SJCRH30 (cell line): ENCODE measurements around the gene TBC1D22A. TPM values are rescaled to one million over a fixed set of nuclear protein-coding genes. Genes with fewer than 3 reads are reported as not detected.

Source experiments
- DNase-seq, 2 experiments: peaks; one replicate each; pipeline ENCODE4 v3.0.0-alpha.2; 2015 to 2020
- H3K27ac ChIP-seq: fragments of 250-450 bp; sonication (Bioruptor Pico); 2 replicates; pipeline ENCODE4 v1.5.1; 2020; ENCODE audit warnings: mild to moderate bottlenecking, moderate library complexity
- H3K27me3 ChIP-seq: fragments of 250-450 bp; sonication (Bioruptor Pico); 2 replicates; pipeline ENCODE4 v1.5.1; 2020; ENCODE audit warnings: mild to moderate bottlenecking, moderate library complexity
- H3K36me3 ChIP-seq: fragments of 250-450 bp; sonication (Bioruptor Pico); 2 replicates; pipeline ENCODE4 v1.5.1; 2020; ENCODE audit warnings: mild to moderate bottlenecking, moderate library complexity
- H3K4me1 ChIP-seq: fragments of 250-450 bp; sonication (Bioruptor Pico); 2 replicates; pipeline ENCODE4 v1.5.1; 2020; ENCODE audit warnings: mild to moderate bottlenecking, moderate library complexity
- H3K4me3 ChIP-seq: fragments of 250-450 bp; sonication (Bioruptor Pico); 2 replicates; pipeline ENCODE4 v1.5.1; 2020; ENCODE audit warnings: mild to moderate bottlenecking, moderate library complexity
- H3K9me3 ChIP-seq: fragments of 250-450 bp; sonication (Bioruptor Pico); replicated peaks from 2 replicates; pipeline ENCODE4 v1.5.1; 2020; ENCODE audit warnings: mild to moderate bottlenecking, moderate library complexity
- total RNA-seq: library from RNA; depleted of rRNA; stranded (reverse); fragments of >200 nt; shearing (Covaris generic); gene quantifications from 2 replicates; pipeline ENCODE4 v1.2.3, GENCODE V29; 2014

TBC1D22A gene
- total RNA-seq, 1 experiment from 2014 or later, result 8.9 TPM

DNA sequence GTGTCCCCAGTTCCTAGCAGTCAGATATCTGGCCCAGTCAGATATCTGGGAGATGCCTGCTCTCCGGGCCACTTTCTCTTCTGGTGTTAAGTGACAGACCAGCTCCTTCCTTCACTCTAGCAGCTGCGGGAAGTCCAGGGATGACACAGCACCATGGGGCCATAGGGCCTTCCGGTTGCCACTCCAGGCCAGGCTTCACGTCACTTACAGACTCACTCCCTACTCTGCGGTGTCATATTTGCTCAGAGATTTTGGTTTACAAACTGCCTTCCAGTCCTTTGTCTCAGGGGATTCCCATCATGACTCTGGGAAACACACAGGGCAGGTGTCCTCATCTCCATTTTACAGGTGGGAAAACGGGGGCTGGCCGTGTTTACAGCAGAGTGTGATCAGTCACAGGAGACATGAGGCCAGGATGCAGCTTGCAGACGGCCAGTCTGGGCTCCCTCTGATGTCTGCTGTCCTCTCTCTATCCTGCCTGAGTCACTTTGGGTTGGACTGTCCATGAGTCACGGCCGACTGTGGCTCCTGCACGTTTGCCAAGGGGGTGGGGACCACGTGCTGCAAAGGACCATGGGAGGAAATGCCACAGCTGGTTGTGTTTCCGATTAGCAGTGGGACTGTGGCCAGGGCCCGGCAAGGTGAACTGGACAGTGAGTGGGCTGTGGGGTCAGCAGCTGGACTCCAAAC, 8.2 kb upstream of the TBC1D22A start:
- peak; percentile 92 to 94 for DNase-seq
- Histone ChIP-seq H3K27ac (peak overlapping the region; percentile 91), H3K27me3 (no peaks in the 10 kb centered on the region), H3K9me3 (no peaks in the 10 kb centered on the region), H3K4me3 (peak overlapping the region; percentile 33), H3K36me3 (no peaks in the 10 kb centered on the region), H3K4me1 (peaks cover 15% of the 10 kb centered on the region)

DNA sequence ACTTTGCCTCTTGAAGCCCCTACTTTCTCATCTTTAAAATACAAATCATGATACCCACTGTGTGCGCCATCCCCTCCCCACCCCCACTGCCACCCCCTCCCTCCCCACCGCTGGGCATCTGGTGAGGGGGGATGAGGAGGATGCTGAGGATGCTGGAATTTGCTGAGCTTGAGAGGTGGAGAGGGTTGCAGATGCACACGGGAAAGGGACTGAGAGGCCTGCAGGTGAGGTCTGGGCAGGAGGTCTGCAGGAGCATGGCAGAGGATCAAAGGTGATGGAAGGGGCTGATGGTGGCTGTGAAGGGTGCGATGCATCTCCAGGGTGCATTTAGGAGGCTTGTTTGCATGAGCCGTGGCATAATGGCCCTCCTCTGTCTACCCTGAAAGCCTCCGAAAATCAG, 7.6 kb upstream of the TBC1D22A start:
- Histone ChIP-seq H3K9me3 (no peaks in the 10 kb centered on the region), H3K27ac (peak overlapping the region; percentile 91; the same call in 1 of the 2 replicates), H3K36me3 (no peaks in the 10 kb centered on the region), H3K4me3 (peak overlapping the region; percentile 33), H3K27me3 (no peaks in the 10 kb centered on the region), H3K4me1 (peaks cover 13% of the 10 kb centered on the region)
- DNase-seq, result no peak

DNA sequence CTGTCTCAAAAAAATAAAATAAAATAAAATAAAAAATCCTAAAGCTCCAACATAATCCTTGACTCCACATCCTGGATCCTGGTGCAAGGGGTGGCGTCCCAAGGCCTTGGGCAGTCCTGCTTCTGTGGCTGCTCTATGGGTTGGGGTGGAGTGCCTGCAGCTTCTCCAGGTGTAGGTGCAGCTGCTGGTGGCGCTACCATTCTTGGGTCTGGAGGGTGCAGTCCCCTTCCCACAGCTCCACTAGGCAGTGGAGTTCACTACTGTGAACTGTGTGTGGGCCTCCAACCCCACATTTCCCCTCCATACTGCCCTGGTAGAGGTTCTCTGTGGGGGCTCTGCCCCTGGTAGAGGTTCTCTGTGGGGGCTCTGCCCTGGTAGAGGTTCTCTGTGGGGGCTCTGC, 6.9 kb upstream of the TBC1D22A start:
- no peak for DNase-seq
- no peaks in the 10 kb centered on the region for H3K36me3 ChIP-seq
- H3K27ac ChIP-seq, result no peak overlapping the region
- H3K9me3 ChIP-seq, result no peaks in the 10 kb centered on the region
- no peaks in the 10 kb centered on the region for H3K27me3 ChIP-seq
- H3K4me3 ChIP-seq, result no peak overlapping the region
- H3K4me1 ChIP-seq, result peaks cover 13% of the 10 kb centered on the region

DNA sequence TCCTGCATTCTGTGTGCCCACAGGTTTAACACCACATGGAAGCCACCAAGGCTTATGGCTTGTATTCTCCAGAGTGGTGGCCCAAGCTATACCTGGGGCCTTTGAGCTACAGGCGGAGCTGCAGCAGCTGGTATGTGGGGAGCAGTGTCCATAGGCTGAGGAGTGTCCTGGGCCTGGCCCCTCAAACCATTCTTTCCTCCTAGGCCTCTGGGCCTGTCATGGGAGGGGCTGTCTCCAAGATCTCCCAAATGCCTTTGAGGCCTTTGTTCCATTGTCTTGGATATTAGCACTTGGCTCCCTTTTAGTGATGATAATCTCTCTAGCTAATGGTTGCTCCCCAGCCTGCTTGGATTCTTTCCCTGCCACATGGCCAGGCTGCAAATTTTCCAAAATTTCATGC, 6.4 kb upstream of the TBC1D22A start:
- Histone ChIP-seq H3K36me3 (no peaks in the 10 kb centered on the region), H3K27ac (no peak overlapping the region), H3K9me3 (no peaks in the 10 kb centered on the region), H3K27me3 (no peaks in the 10 kb centered on the region), H3K4me3 (no peak overlapping the region), H3K4me1 (peaks cover 9% of the 10 kb centered on the region)
- no peak for DNase-seq

DNA sequence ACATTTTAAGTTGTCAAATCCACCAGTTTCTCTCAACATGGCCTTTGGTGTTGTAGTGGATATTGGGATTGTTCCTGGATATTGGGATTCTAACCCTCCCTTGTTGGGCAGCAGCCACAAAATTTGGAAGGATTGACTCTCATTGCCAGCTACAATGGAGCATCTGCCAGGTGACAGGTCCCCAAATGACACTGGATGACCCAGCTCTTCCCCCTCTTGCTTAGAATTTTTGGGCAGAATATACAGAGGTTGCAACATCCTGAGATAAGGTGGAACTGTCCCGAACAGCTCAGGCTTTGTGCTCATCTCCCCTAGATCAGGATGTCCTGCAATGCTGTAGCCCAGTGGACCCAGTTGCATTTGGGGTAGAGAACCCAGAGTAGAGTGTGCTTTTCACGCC, 5.3 kb upstream of the TBC1D22A start:
- Histone ChIP-seq H3K4me1 (peaks cover 9% of the 10 kb centered on the region), H3K27ac (no peak overlapping the region), H3K4me3 (no peak overlapping the region), H3K9me3 (no peaks in the 10 kb centered on the region), H3K27me3 (no peaks in the 10 kb centered on the region), H3K36me3 (no peaks in the 10 kb centered on the region)
- no peak for DNase-seq

DNA sequence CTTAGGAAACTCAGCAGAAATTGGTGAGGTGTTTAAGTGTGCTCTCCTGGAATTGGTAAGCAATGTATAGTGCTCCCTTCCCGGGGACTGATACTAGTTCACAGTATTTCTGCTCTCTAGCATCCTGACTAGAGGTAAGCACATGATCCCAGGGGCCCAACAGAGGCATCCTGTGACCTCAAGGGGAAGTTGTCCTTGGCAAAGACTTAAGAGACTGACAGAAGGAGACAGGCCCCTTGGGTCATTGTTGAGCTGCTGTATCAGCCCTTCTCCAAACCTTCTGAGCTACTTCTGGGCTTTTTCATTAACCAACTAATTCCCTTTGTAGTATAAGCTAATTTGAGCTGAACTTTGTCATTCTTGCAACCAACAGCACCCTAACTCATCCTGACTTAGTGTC, 4.3 kb upstream of the TBC1D22A start:
- Histone ChIP-seq H3K27me3 (no peaks in the 10 kb centered on the region), H3K4me3 (no peak overlapping the region), H3K36me3 (no peaks in the 10 kb centered on the region), H3K27ac (no peak overlapping the region), H3K4me1 (peaks cover 8% of the 10 kb centered on the region), H3K9me3 (no peaks in the 10 kb centered on the region)
- no peak for DNase-seq

DNA sequence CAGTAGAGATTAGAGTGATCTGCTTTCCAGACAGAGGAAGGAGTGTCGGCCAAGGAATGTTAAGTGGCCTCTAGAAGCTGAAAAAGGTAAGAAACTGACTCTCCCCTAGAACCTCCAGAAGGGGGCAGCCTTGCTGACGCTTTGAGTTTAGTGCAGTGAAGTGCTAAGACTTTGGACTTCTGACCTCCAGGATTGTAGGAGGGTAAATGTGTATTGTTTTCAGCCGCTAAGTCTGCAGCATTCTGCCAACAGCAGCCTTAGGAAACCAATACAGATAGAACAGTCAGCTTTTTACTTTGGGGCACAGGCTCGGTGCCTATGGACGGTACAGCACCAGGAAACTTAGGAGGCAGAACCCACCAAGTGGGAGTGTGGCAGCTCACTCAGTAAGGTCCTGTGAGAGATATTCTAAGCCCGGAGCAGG, 3.6 kb upstream of the TBC1D22A start:
- peak; percentile 53 to 85 for DNase-seq

DNA sequence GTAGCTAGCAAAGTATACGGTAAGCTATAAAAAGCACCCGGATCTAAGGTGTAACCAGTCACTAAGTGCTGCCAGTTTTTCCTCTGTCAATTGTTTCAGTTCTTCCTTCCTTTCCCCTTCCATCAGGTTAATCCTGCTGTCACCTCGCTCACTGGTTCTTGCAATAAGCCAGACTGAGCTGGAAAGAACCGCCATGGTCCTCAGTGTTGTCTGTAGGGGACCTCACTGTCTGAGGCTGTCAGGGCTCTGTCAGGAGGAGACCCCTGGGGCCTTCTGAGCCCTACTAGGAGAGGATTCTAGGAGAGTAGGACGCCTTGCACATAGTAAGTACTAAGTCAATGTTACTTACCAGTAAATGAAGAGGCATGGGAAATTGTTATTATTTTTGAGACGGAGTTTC, 1.4 kb upstream of the TBC1D22A start:
- Histone ChIP-seq H3K36me3 (no peaks in the 10 kb centered on the region), H3K27ac (no peak overlapping the region), H3K9me3 (no peaks in the 10 kb centered on the region), H3K27me3 (no peaks in the 10 kb centered on the region), H3K4me3 (no peak overlapping the region), H3K4me1 (no peaks in the 10 kb centered on the region)
- no peak for DNase-seq

More for the DNA sequence above, 3.6 kb upstream of the TBC1D22A start:
- Histone ChIP-seq H3K27me3 (no peaks in the 10 kb centered on the region), H3K27ac (no peak overlapping the region), H3K9me3 (no peaks in the 10 kb centered on the region), H3K4me3 (no peak overlapping the region), H3K36me3 (no peaks in the 10 kb centered on the region), H3K4me1 (peaks cover under 1% of the 10 kb centered on the region)

DNA sequence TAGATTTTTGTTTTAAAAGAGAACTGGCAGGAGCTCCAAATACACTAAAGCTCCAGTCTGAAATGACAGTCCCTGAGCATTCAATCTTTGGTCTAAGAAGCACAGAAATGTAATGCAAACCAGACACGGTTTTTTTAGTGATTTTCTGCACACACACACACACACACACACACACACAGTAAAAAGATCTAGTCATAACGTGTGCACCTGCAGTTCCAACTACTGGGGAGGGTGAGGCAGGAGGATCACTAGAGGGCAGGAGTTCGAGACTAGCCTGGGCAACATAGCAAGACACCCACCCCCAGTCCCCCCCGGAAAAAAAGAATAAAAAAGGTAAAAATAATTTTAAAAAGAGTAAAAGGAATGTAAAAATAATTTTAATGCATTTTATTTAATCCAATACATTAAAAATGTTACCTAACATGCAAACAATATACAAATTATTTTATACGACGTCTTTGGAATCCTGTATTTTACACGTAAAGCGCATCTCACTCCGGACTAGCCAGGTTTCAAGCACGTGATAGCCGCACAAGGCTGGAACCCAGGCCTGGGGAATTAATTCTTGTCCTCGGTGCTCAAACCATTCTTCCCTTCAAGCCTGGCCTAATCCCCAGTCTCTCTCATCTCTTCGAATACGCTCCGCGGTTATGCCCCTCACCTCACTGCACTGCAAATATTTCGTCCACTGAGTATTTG, 762 bp upstream of the TBC1D22A start:
- no peaks in the 10 kb centered on the region for H3K4me1 ChIP-seq
- no peak for DNase-seq

DNA sequence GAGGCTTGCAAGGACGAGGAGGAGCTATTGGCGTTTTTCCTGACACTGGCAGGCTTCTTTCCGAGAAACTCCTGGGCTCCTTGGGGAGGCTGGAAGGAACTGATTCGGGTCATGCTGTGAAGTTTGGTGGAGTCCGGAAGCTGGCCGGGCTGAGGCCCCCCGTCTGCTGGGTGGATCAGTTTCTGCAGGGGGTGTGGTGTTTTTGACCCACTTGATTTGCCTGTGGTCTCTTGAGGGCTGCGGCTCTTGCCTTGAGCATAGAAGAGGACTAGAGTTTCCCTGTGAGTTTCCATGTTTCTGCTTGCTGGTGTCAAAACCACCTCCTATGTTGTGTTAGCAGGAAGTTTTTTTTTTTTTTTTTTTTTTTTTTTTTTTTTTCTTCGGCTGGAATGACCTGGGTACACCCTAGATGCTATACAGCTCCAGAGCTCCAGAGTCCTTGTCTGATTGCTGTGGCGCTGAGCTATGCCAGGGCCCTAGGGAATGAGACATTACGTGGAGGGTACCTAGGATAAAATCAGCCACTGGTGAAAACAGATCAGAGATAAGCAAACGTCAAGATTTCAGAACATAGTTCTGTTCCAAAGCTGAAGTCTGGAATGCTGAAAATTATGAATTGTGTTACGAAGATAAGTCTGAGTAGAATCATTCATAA, 728 bp downstream of the TBC1D22A start:
- H3K4me1 ChIP-seq, result no peaks in the 10 kb centered on the region
- DNase-seq, result peak; percentile 32 to 47
- no peaks in the 10 kb centered on the region for H3K36me3 ChIP-seq
- peak overlapping the region; percentile 88 for H3K27ac ChIP-seq
- no peaks in the 10 kb centered on the region for H3K9me3 ChIP-seq
- H3K4me3 ChIP-seq, result peak overlapping the region; percentile 87
- H3K27me3 ChIP-seq, result no peaks in the 10 kb centered on the region

More for the DNA sequence above, 762 bp upstream of the TBC1D22A start:
- no peaks in the 10 kb centered on the region for H3K27me3 ChIP-seq
- peak overlapping the region; percentile 88 for H3K27ac ChIP-seq
- H3K9me3 ChIP-seq, result no peaks in the 10 kb centered on the region
- H3K4me3 ChIP-seq, result peak overlapping the region; percentile 87
- no peaks in the 10 kb centered on the region for H3K36me3 ChIP-seq

DNA sequence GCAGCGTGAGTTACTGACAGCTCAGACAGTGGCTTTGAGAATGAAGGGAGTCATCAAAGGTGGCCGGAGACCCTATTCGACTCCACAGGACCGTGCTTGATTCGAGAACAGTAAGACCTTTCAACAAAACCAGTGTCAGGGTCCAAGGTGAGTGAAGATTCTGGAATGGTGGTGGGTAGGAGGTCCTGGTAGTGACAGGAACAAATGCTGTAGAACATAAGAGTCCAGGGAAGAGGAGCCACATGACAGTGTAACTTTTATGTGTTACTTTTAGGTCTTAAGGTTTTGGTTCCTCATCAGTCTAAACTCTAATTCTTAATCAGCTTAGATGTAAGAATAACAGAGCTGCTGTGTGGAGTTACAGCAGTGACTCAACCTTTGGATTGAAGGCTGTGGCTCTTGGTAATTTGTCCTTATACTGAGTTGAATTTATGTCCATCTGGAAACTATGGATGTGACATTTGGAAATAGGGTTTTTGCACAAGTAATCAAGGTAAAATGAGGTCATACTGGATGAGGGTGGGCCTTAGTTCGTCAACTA, 1.8 kb downstream of the TBC1D22A start:
- Histone ChIP-seq H3K4me3 (no peak overlapping the region), H3K9me3 (no peaks in the 10 kb centered on the region), H3K36me3 (no peaks in the 10 kb centered on the region), H3K4me1 (peaks cover 2% of the 10 kb centered on the region), H3K27me3 (no peaks in the 10 kb centered on the region), H3K27ac (no peak overlapping the region)
- no peak for DNase-seq

DNA sequence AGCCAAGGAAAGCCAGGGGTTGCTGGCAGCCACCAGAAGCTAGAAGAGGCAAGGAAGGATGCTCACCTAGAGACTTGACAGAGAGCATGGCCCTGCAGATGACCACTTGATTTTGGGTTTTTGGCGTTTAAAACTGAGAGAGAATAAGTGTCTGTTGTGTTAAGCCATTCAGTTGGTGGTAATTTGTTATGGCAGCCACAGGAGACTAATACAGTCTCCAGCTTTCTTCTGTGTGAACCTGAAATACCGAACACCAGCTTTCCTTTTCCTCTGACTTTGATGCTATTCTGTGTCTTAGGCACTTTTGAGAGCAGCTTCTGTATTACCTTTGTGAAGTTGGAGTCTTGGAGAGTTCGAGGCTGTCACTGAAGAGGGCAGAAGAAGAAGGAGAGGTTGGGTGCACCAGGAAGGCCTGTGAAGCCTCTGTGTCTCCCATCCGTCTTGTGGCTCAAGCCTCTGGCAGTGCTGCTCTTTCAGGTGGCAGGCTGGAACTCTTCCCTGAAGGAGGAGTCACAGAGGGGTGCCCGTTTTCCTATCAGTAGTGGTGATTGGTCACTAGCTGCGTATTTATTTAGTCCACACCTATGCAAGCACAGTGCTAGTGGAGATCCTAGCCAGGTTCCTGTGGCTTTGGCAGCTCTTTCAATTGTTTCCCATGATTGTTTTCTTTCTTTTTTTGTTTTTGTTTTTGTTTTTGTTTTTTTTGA, 2.5 kb downstream of the TBC1D22A start:
- Histone ChIP-seq H3K36me3 (no peaks in the 10 kb centered on the region), H3K4me1 (peaks cover 9% of the 10 kb centered on the region), H3K9me3 (no peaks in the 10 kb centered on the region), H3K4me3 (no peak overlapping the region), H3K27me3 (no peaks in the 10 kb centered on the region), H3K27ac (no peak overlapping the region)
- DNase-seq, result no peak

DNA sequence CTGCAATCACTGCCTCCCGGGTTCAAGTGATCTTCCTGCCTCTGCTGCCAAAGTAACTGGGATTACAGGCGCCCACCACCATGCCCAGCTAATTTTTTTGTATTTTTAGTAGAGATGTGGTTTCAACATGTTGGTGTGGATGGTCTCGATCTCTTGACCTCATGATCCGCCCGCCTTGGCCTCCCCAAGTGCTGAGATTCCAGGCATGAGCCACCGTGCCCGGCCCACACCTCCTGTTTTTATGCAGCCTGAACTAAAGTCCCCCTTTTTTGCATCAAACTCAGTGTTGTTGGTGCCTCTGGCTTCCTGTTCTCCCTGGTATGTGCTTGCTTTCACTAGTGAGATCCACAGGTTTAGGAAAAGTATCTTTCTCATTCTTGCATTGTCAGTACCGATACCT, 4.2 kb downstream of the TBC1D22A start:
- no peak for DNase-seq
- no peak overlapping the region for H3K4me3 ChIP-seq
- no peaks in the 10 kb centered on the region for H3K9me3 ChIP-seq
- H3K36me3 ChIP-seq, result no peaks in the 10 kb centered on the region
- H3K4me1 ChIP-seq, result peaks cover 19% of the 10 kb centered on the region
- H3K27ac ChIP-seq, result no peak overlapping the region
- H3K27me3 ChIP-seq, result no peaks in the 10 kb centered on the region

DNA sequence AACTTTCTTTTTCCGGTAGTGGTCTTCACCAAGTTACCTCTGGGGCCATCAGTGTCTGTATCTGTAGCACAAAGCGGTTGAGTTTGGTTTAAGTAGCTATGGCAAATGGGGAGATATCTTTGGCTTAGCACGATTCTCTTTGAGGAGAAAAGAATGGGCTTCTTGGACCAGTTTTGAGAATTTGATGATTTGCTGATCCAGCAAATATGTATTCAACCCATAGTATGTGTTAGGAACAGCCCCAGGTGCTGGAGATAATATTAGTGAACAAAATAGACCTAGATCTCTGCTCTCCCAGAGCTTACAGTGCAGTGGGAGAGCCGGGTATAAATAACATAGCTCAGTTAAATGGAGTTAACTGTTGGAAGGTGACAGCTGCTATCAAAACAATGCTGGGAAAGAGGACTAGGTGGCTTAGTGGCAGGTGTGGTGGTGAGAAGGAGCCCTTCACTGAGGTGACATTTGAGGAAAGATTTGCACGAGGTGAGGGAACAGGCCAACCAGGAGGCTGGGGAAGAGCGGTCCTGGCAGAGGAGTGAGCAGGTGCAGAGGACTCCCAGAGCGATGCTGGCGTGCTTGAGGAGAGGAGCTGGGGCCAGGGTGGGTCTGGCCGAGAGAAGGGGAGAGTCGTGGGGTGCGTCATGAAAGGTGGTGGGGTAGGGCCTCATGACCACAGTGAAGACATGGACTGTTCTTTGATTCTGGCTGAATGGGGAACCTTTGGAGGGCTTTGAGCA, 5.0 kb downstream of the TBC1D22A start:
- DNase-seq, result no peak

More for the DNA sequence above, 5.0 kb downstream of the TBC1D22A start:
- H3K27ac ChIP-seq, result no peak overlapping the region
- H3K4me1 ChIP-seq, result peaks cover 19% of the 10 kb centered on the region
- no peaks in the 10 kb centered on the region for H3K36me3 ChIP-seq
- no peaks in the 10 kb centered on the region for H3K27me3 ChIP-seq
- no peaks in the 10 kb centered on the region for H3K9me3 ChIP-seq
- H3K4me3 ChIP-seq, result no peak overlapping the region
